Measurements from ENCODE around the gene HSPA4.

- TF ChIP-seq CTCF (IDR thresholded peaks at IDR 0.05) (no peak), POLR2AphosphoS5 (IDR thresholded peaks at IDR 0.05) (no peak), POLR2A (IDR thresholded peaks at IDR 0.05) (no peak), EP300 (IDR thresholded peaks at IDR 0.05) (no peak)
These were observed 68.4 kb downstream of the HSPA4 start for GRCh38 chr5:133120156-133120750.
